HEK293T (cell line): Measurements from ENCODE around the gene MPHOSPH9.

Source experiments
- CTCF ChIA-PET: fragments of 350-600 bp; formaldehyde crosslinking; extraction: SDS; loops from one replicate; lab custom pipeline; 2021; ENCODE audit warnings: antibody characterized with exemption, inconsistent platforms; lab: Yijun Ruan, JAX
- POLR2A ChIA-PET: fragments of 350-600 bp; formaldehyde crosslinking; extraction: SDS; loops from one replicate; lab custom pipeline; 2020; ENCODE audit warnings: antibody characterized with exemption, inconsistent platforms; lab: Yijun Ruan, JAX
- DNase-seq: peaks from one replicate; pipeline ENCODE4 v3.0.0; 2012; ENCODE audit warnings: mixed read lengths; ENCODE audit errors: extremely low spot score
- ARNT ChIP-seq: fragments of 450-650 bp; IDR thresholded peaks from 2 replicates; pipeline ENCODE4 v1.6.1; 2017; ENCODE audit warnings: mild to moderate bottlenecking
- BHLHE40 ChIP-seq: fragments of 450-650 bp; IDR thresholded peaks from 2 replicates; pipeline ENCODE4 v1.6.1; 2016; ENCODE audit warnings: mild to moderate bottlenecking, moderate library complexity, borderline replicate concordance
- CTBP1 ChIP-seq: fragments of 450-650 bp; IDR thresholded peaks from 2 replicates; pipeline ENCODE4 v1.6.1; 2016; ENCODE audit warnings: borderline replicate concordance
- ELF4 ChIP-seq: fragments of 450-650 bp; IDR thresholded peaks from 2 replicates; pipeline ENCODE4 v1.6.1; 2017; ENCODE audit warnings: antibody characterized with exemption
- FOXA1 ChIP-seq: fragments of 450-650 bp; IDR thresholded peaks from 2 replicates; pipeline ENCODE4 v1.6.1; 2016; ENCODE audit warnings: mild to moderate bottlenecking
- FOXK2 ChIP-seq: fragments of 450-650 bp; IDR thresholded peaks from 2 replicates; pipeline ENCODE4 v1.6.1; 2016; ENCODE audit warnings: mild to moderate bottlenecking
- FOXM1 ChIP-seq: fragments of 450-650 bp; IDR thresholded peaks from 2 replicates; pipeline ENCODE4 v1.6.1; 2017; ENCODE audit warnings: mild to moderate bottlenecking, borderline replicate concordance
- HDGF ChIP-seq: fragments of 450-650 bp; IDR thresholded peaks from 2 replicates; pipeline ENCODE4 v1.6.1; 2017; ENCODE audit warnings: antibody characterized with exemption, borderline replicate concordance
- L3MBTL2 ChIP-seq: fragments of 450-650 bp; conservative IDR thresholded peaks from 2 replicates; pipeline ENCODE4 v1.6.1; 2016; ENCODE audit warnings: mild to moderate bottlenecking
- LEF1 ChIP-seq: fragments of 450-650 bp; IDR thresholded peaks from 2 replicates; pipeline ENCODE4 v1.6.1; 2017; ENCODE audit warnings: mild to moderate bottlenecking, borderline replicate concordance
- NFRKB ChIP-seq: fragments of 450-650 bp; IDR thresholded peaks from 2 replicates; pipeline ENCODE4 v1.6.1; 2016; ENCODE audit warnings: mild to moderate bottlenecking, moderate library complexity
- PKNOX1 ChIP-seq: fragments of 450-650 bp; IDR thresholded peaks from 2 replicates; pipeline ENCODE4 v1.6.1; 2016
- SP1 ChIP-seq: fragments of 450-650 bp; IDR thresholded peaks from 2 replicates; pipeline ENCODE4 v1.6.1; 2017
- SUZ12 ChIP-seq: fragments of 450-650 bp; IDR thresholded peaks from 2 replicates; pipeline ENCODE4 v1.6.1; 2016; ENCODE audit warnings: mild to moderate bottlenecking
- TARDBP ChIP-seq: fragments of 450-650 bp; IDR thresholded peaks from 2 replicates; pipeline ENCODE4 v1.6.1; 2016
- ZNF384 ChIP-seq: fragments of 450-650 bp; IDR thresholded peaks from 2 replicates; pipeline ENCODE4 v1.6.1; 2016

MPHOSPH9 gene

GRCh38 chr12:123133701-123134100 is 99.2 kb downstream of the MPHOSPH9 start:
- TF ChIP-seq SUZ12 = no peak
- no peak for TF ChIP-seq SP1
- TF ChIP-seq L3MBTL2 = no peak
- TF ChIP-seq TARDBP = no peak
- no peak for TF ChIP-seq FOXA1
- TF ChIP-seq HDGF = no peak
- TF ChIP-seq NFRKB = no peak
- TF ChIP-seq CTBP1 = no peak
- no peak for TF ChIP-seq ELF4
- no peak for TF ChIP-seq FOXM1
- no peak for TF ChIP-seq ZNF384
- no peak for TF ChIP-seq FOXK2
- TF ChIP-seq LEF1 = no peak
- TF ChIP-seq PKNOX1 = no peak
- TF ChIP-seq BHLHE40 = no peak
- no peak for TF ChIP-seq ARNT
- no peak for DNase-seq
- POLR2A ChIA-PET = no interaction called here
- CTCF ChIA-PET = no interaction called here

- no peak for DNase-seq
- CTCF ChIA-PET = no interaction called here
- TF ChIP-seq SUZ12 (no peak), BHLHE40 (no peak), PKNOX1 (no peak), FOXM1 (no peak), HDGF (no peak), TARDBP (no peak)
- POLR2A ChIA-PET = no interaction called here
These were observed 99.9 kb downstream of the MPHOSPH9 start for GRCh38 chr12:123132951-123133619.

- POLR2A ChIA-PET = no interaction called here
- TF ChIP-seq CTBP1 = no peak
- TF ChIP-seq SUZ12 = no peak
- no peak for TF ChIP-seq ELF4
- no peak for TF ChIP-seq FOXK2
- no peak for TF ChIP-seq ZNF384
- no peak for TF ChIP-seq FOXM1
- no peak for TF ChIP-seq L3MBTL2
- no peak for TF ChIP-seq PKNOX1
- no peak for TF ChIP-seq ARNT
- no peak for TF ChIP-seq SP1
- no peak for TF ChIP-seq FOXA1
- TF ChIP-seq TARDBP = no peak
- TF ChIP-seq BHLHE40 = no peak
- no peak for TF ChIP-seq HDGF
- TF ChIP-seq LEF1 = no peak
- CTCF ChIA-PET = interaction anchor here (1.0 kb wide), 1 partner anchor 11 kb away, joined by 5 read pairs; no protein-coding TSS in a partner anchor
- no peak for DNase-seq
These were observed 101.0 kb downstream of the MPHOSPH9 start for GRCh38 chr12:123131879-123132402.

GRCh38 chr12:123131291-123131832 is 101.6 kb downstream of the MPHOSPH9 start:
- DNase-seq = no peak
- ChIA-PET POLR2A (no interaction called here), CTCF (interaction anchor here (1.0 kb wide), 1 partner anchor 10 kb away, joined by 5 read pairs; no protein-coding TSS in a partner anchor)
- no peak for TF ChIP-seq BHLHE40
- TF ChIP-seq LEF1 = no peak
- no peak for TF ChIP-seq PKNOX1
- no peak for TF ChIP-seq FOXK2
- no peak for TF ChIP-seq FOXM1
- no peak for TF ChIP-seq SP1
- no peak for TF ChIP-seq CTBP1
- no peak for TF ChIP-seq ARNT
- TF ChIP-seq NFRKB = no peak
- TF ChIP-seq ELF4 = no peak
- TF ChIP-seq SUZ12 = no peak
- no peak for TF ChIP-seq FOXA1
- no peak for TF ChIP-seq L3MBTL2
- no peak for TF ChIP-seq TARDBP
- no peak for TF ChIP-seq ZNF384
- no peak for TF ChIP-seq HDGF

GRCh38 chr12:123129621-123130020 is 103.3 kb downstream of the MPHOSPH9 start:
- DNase-seq = no peak
- POLR2A ChIA-PET = no interaction called here
- CTCF ChIA-PET = no interaction called here
- TF ChIP-seq SP1 (no peak), FOXM1 (no peak), CTBP1 (no peak), FOXA1 (no peak), BHLHE40 (no peak), ELF4 (no peak), FOXK2 (no peak)
